K562 (cell line): Measurements from ENCODE around the gene HSF4. TPM values are rescaled to one million over a fixed set of nuclear protein-coding genes. Genes with fewer than 3 reads are reported as not detected.

Source experiments
- ATF7 ChIP-seq: fragments of 450-650 bp; IDR thresholded peaks from 2 replicates; pipeline ENCODE4 v1.7.1; 2014; ENCODE audit warnings: mild to moderate bottlenecking, moderate library complexity
- CEBPZ ChIP-seq: fragments of 150-350 bp; IDR thresholded peaks from 2 replicates; pipeline ENCODE4 v1.6.1; 2014; ENCODE audit warnings: low read depth, mild to moderate bottlenecking, low read length, borderline replicate concordance
- LEF1 ChIP-seq: fragments of 450-650 bp; IDR thresholded peaks from 2 replicates; pipeline ENCODE4 v1.6.1; 2016; ENCODE audit warnings: mild to moderate bottlenecking
- MAZ ChIP-seq, 2 experiments: fragments of 450-650 bp in 1 of 2; sonication (generic) in 1 of 2; formaldehyde crosslinking; IDR thresholded peaks in 1 of 2; conservative IDR thresholded peaks in 1 of 2; 2 replicates each; pipeline versions ENCODE4 v1.4.0 to v1.5.0; 2020; ENCODE audit warnings: mild to moderate bottlenecking in 1 of 2, missing genetic modification reagents in 1 of 2
- MECOM ChIP-seq: fragments of 250-450 bp; sonication (Bioruptor Pico); IDR thresholded peaks from 2 replicates; pipeline ENCODE4 v1.8.0; 2022; ENCODE audit warnings: inconsistent platforms
- MTA1 ChIP-seq: fragments of 450-650 bp; IDR thresholded peaks from 2 replicates; pipeline ENCODE4 v1.6.1; 2017; ENCODE audit warnings: borderline replicate concordance
- PTTG1 ChIP-seq: fragments of 450-650 bp; IDR thresholded peaks from 2 replicates; pipeline ENCODE4 v1.6.1; 2016; ENCODE audit warnings: low read depth, mild to moderate bottlenecking, missing genetic modification characterization, missing compliant biosample characterization
- SMAD4 ChIP-seq: fragments of 250-450 bp; sonication (Bioruptor Pico); conservative IDR thresholded peaks from 2 replicates; pipeline ENCODE4 v1.8.0; 2021; ENCODE audit warnings: inconsistent platforms, mild to moderate bottlenecking, moderate library complexity
- ZBTB40 ChIP-seq, 2 experiments: fragments of 450-650 bp in 1 of 2; sonication (generic) in 1 of 2; formaldehyde crosslinking in 1 of 2; IDR thresholded peaks; 2 replicates each; pipeline versions ENCODE4 v1.7.1 to v1.9.0; 2016 to 2022; ENCODE audit warnings: inconsistent platforms in 1 of 2, mild to moderate bottlenecking in 1 of 2, missing genetic modification reagents in 1 of 2
- ZNF197 ChIP-seq: fragments of 200-800 bp; sonication (Bioruptor generic); IDR thresholded peaks from 2 replicates; pipeline ENCODE4 v1.6.1; 2016; ENCODE audit warnings: low read depth, missing genetic modification characterization, missing compliant biosample characterization
- polyA plus RNA-seq, 8 experiments: library from polyadenylated mRNA; depleted of rRNA in 4 of 8; stranded (reverse) in 5 of 8; unstranded in 3 of 8; fragments of >200 nt; fragmentation: Nextera tagmentation in 2 of 8; fragmentation: Illumina TruSeq in 1 of 8; extraction: Ambion mirVana in 2 of 8; extraction: Trizol in 1 of 8; gene quantifications; 2 replicates each; pipeline versions ENCODE4 v1.2.1 to v1.2.3, GENCODE V29; 2011 to 2014; ENCODE audit warnings: inconsistent platforms in 1 of 8, missing spikeins in 1 of 8
- total RNA-seq, 7 experiments: library from RNA; depleted of rRNA in 6 of 7; stranded (reverse); fragments of >200 nt in 6 of 7; fragmentation: Illumina TruSeq in 2 of 7; extraction: Trizol in 2 of 7; gene quantifications; 2 replicates each; pipeline versions ENCODE4 v1.2.1 to v1.2.3, GENCODE V29; 2011 to 2021; ENCODE audit warnings: low replicate concordance in 1 of 7

Gene HSF4
- total and polyA plus RNA-seq, 9 of the 15 experiments (the other 6 are each of a cell fraction or from before 2014, with no cell fraction given), result 0.50 to 35.4 (median 8.8) TPM; not detected in 1

GRCh38 chr16:67170168-67170948 lies 5.8 kb downstream of the HSF4 start, which contains the start of gene NOL3 (continued):
- TF ChIP-seq ZBTB40 (IDR thresholded peaks at IDR 0.05) (no peak), ZBTB40 (CRISPR knock-in tag; IDR thresholded peaks at IDR 0.05) (no peak), ATF7 (peak; percentile 41; the same call in 1 of the 2 replicates), PTTG1 (no peak), CEBPZ (no peak), LEF1 (no peak), MAZ (CRISPR knock-in tag; conservative IDR thresholded peaks at IDR 0.05 in 1 of 2, IDR thresholded peaks at IDR 0.05 in 1 of 2) (peak; percentile 50 to 73; a peak in 3 of 4 replicates), ZNF197 (0 out of 2 replicates have a peak, but pooled peaks have one; percentile 56), MECOM (CRISPR knock-in tag) (peak; percentile 89), MTA1 (no peak), SMAD4 (no peak)
